HL-60 (cell line): ENCODE measurements around the gene PAK5.

Experiments used
- DNase-seq, 2 experiments: peaks; one replicate each; pipeline ENCODE4 v3.0.0-alpha.2; 2010 to 2020; ENCODE audit warnings: low read depth in 1 of 2, low spot score in 1 of 2
- H3K27ac ChIP-seq: fragments of 250-450 bp; sonication (Bioruptor Pico); replicated peaks from 2 replicates; pipeline ENCODE4 v1.5.1; 2020; ENCODE audit warnings: mild to moderate bottlenecking, moderate library complexity
- H3K27me3 ChIP-seq: fragments of 250-450 bp; sonication (Bioruptor Pico); 2 replicates; pipeline ENCODE4 v1.5.1; 2021; ENCODE audit warnings: mild to moderate bottlenecking, moderate library complexity; ENCODE audit not compliant: insufficient read depth, poor library complexity, severe bottlenecking
- H3K4me3 ChIP-seq: replicated peaks from 2 replicates; pipeline ENCODE4 v1.5.1; 2011; ENCODE audit warnings: mild to moderate bottlenecking, control low read depth, low read length; ENCODE audit not compliant: insufficient read depth
- CTCF ChIP-seq: IDR thresholded peaks from one replicate; pipeline ENCODE4 v1.5.1; 2011; ENCODE audit warnings: low read length, control low read depth, inconsistent platforms; ENCODE audit not compliant: insufficient read depth
- GABPA ChIP-seq: IDR thresholded peaks from 2 replicates; pipeline ENCODE4 v1.6.1; 2012; ENCODE audit warnings: low read depth
- POLR2AphosphoS5 ChIP-seq: IDR thresholded peaks from 2 replicates; pipeline ENCODE4 v1.6.1; 2012; ENCODE audit warnings: low read depth
- REST ChIP-seq: IDR thresholded peaks from 2 replicates; pipeline ENCODE4 v1.6.1; 2012; ENCODE audit warnings: low read depth; ENCODE audit not compliant: insufficient replicate concordance
- SPI1 ChIP-seq: IDR thresholded peaks from 2 replicates; pipeline ENCODE4 v1.6.1; 2012; ENCODE audit warnings: low read depth, mild to moderate bottlenecking, borderline replicate concordance

PAK5 gene

GRCh38 chr20:9884666-9885065, 45.8 kb upstream of the PAK5 start:
- DNase-seq: no peak

GRCh38 chr20:9884061-9884460, 45.2 kb upstream of the PAK5 start:
- TF ChIP-seq SPI1 (no peak), REST (no peak), GABPA (no peak), CTCF (no peak), POLR2AphosphoS5 (no peak)
- Histone ChIP-seq H3K27me3 (no peaks in the 10 kb centered on the region), H3K4me3 (no peak overlapping the region), H3K27ac (no peak overlapping the region)
- no peak for DNase-seq

More at GRCh38 chr20:9884666-9885065, 45.8 kb upstream of the PAK5 start:
- no peak for TF ChIP-seq POLR2AphosphoS5
- no peak for TF ChIP-seq SPI1
- TF ChIP-seq GABPA: no peak
- TF ChIP-seq REST: no peak
- TF ChIP-seq CTCF: no peak
- H3K27me3 ChIP-seq: no peaks in the 10 kb centered on the region
- no peak overlapping the region for H3K27ac ChIP-seq
- no peak overlapping the region for H3K4me3 ChIP-seq

- H3K4me3 ChIP-seq: no peak overlapping the region
- H3K27me3 ChIP-seq: no peaks in the 10 kb centered on the region
- TF ChIP-seq GABPA (no peak), REST (no peak), CTCF (no peak), SPI1 (no peak), POLR2AphosphoS5 (no peak)
- DNase-seq: no peak
- H3K27ac ChIP-seq: no peak overlapping the region
Measured at GRCh38 chr20:9877932-9878495, 39.1 kb upstream of the PAK5 start.
